Suprapubic skin (tissue), 4 donors: ENCODE measurements around the gene SCFD2.

ENCODE experiments used
- CTCF ChIP-seq, 2 donors: fragments of 200-600 bp in 1 of 2; fragments of 450-650 bp in 1 of 2; sonication (generic) in 1 of 2; IDR thresholded peaks; one replicate each; pipeline ENCODE4 v1.5.1; 2016 to 2019; ENCODE audit warnings: antibody characterized with exemption in 2 of 2, mild to moderate bottlenecking in 1 of 2, moderate library complexity in 1 of 2
- EP300 ChIP-seq: sonication (generic); formaldehyde crosslinking; IDR thresholded peaks from one replicate; pipeline ENCODE4 v1.6.1; 2017; ENCODE audit warnings: antibody characterized with exemption
- POLR2A ChIP-seq, 2 donors: fragments of 450-650 bp; IDR thresholded peaks; one replicate each; pipeline ENCODE4 v1.6.1; 2017; ENCODE audit warnings: antibody characterized with exemption in 2 of 2, mild to moderate bottlenecking in 2 of 2, moderate library complexity in 2 of 2
- POLR2AphosphoS5 ChIP-seq, 3 donors: sonication (generic); formaldehyde crosslinking; IDR thresholded peaks; one replicate each; pipeline ENCODE4 v1.6.1; 2017; ENCODE audit warnings: antibody characterized with exemption in 3 of 3

- TF ChIP-seq POLR2AphosphoS5 (IDR thresholded peaks at IDR 0.05) (no peak), EP300 (no peak), POLR2A (IDR thresholded peaks at IDR 0.05) (no peak), CTCF (IDR thresholded peaks at IDR 0.05) (no peak)
Observed at GRCh38 chr4:53191997-53192396, 173.9 kb downstream of the SCFD2 start.
